ENCODE data around the gene TCEAL3.
A peak's percentile ranks its signal among the peaks of the same experiment; 100 is the strongest.
"Not testable (repeated sequence)": the region's sequence is repeated elsewhere in the genome, so short reads cannot be mapped to it uniquely, and the experiment has no call there.

TCEAL3 gene

DNA sequence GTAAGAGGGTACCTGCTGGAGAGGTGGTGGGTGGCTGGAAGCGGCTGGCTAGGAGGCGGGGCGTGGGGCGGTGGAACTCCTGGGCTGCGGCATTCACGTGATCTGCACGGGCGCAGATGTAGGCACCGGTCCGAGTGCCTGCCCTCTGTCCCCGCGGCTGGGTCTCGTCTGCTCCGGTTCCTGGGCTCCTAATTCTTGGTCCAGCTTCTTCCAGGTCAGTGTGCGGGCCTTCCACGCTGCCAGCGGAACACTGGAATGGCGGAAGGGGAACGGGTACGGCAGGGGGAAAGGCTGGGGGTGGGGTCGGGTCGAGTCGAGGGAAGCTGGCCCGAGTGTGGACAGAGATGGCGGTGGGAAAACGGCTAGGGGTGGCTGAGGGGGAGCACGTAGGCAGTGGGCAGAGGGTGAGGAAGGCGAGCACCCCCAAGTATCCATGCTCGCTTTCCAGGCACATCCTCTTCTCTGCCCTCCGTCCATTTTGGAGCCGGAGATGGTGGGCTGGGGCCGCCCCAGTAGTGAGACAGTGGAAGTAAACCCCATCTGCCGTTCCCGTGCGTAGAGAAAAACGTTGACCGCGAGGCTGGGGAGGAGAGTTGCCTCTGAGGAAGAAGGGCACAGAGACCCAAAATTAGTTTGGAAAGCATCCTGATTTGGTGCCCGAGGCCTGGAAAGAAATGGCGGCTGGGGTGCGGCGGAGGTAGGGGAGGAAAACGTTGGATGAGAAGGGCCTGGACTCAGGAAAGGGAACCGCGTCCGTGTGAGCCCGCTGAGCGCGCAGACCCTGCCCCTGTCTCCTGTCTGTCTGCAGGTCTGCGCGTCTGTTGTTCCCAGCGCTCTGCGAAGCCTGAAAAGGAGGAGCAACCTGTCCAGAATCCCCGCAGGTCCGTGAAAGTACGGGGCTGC lies 22.1 kb upstream of the TCEAL3 start, which contains the start of gene TCEAL4:
TSS of gene TCEAL4 (plus strand) at position 105 of the 903 bp plus-strand sequence. CDS start 1,161 bp downstream, outside the sequence.
- Histone ChIP-seq H3K27ac (ENCODE audit: low read depth, low read length) (no peak within 1 kb of the TSS), H4K20me1 (ENCODE audit: control insufficient read depth, insufficient read depth, low read depth, low read length) (no peaks in the 10 kb centered on the region), H3K4me3 (ENCODE audit: low read length) (peak within 1 kb of the TSS; percentile 78), H3K9me3 (ENCODE audit: control insufficient read depth, insufficient read depth, low read length) (no peaks in the 10 kb centered on the region), H3K4me1 (ENCODE audit: control insufficient read depth, low read length) (no peaks in the 10 kb centered on the region), H3F3A (ENCODE audit: control insufficient read depth, insufficient read depth) (no peaks in the 10 kb centered on the region), H3K36me3 (ENCODE audit: control insufficient read depth, low read length) (no peaks in the 10 kb centered on the region), H3K27me3 (ENCODE audit: control insufficient read depth, low read length) (no peaks in the 10 kb centered on the region), H3K4me2 (ENCODE audit: low read length) (peak within 1 kb of the TSS; percentile 61), H3K9me2 (replicated peaks; ENCODE audit: control insufficient read depth, low read length) (no peaks in the 10 kb centered on the region), H3K79me2 (ENCODE audit: control insufficient read depth, low read length) (no peaks in the 10 kb centered on the region)
- no peak for TF ChIP-seq EZH2phosphoT487 (IDR thresholded peaks at IDR 0.05; ENCODE audit: borderline replicate concordance, low read length)
- TF ChIP-seq, protein P1, sequence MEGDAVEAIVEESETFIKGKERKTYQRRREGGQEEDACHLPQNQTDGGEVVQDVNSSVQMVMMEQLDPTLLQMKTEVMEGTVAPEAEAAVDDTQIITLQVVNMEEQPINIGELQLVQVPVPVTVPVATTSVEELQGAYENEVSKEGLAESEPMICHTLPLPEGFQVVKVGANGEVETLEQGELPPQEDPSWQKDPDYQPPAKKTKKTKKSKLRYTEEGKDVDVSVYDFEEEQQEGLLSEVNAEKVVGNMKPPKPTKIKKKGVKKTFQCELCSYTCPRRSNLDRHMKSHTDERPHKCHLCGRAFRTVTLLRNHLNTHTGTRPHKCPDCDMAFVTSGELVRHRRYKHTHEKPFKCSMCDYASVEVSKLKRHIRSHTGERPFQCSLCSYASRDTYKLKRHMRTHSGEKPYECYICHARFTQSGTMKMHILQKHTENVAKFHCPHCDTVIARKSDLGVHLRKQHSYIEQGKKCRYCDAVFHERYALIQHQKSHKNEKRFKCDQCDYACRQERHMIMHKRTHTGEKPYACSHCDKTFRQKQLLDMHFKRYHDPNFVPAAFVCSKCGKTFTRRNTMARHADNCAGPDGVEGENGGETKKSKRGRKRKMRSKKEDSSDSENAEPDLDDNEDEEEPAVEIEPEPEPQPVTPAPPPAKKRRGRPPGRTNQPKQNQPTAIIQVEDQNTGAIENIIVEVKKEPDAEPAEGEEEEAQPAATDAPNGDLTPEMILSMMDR (IDR thresholded peaks at IDR 0.05; ENCODE audit: low read depth, low read length, poor library complexity, severe bottlenecking), result no peak

DNA sequence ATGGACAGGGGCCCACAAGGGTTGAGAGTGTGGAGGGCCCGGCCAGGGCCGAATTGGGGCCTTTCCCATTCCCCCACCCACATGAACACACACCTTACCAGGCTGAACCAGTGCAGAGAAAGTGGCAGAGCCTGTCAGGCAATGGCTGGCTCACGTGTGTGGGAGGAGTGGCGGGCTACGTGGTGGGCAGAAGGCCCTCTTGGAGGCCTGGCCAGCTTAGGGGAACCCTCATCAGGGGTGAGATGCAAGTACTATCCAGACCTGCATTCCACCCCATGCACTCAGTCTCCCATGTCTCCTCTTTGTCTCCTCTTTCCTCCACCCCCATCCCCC lies 21.5 kb upstream of the TCEAL3 start:
- TF ChIP-seq EZH2phosphoT487 (IDR thresholded peaks at IDR 0.05; ENCODE audit: borderline replicate concordance, low read length), result no peak
- TF ChIP-seq, protein P1 (IDR thresholded peaks at IDR 0.05; ENCODE audit: low read depth, low read length, poor library complexity, severe bottlenecking), result no peak
- H3F3A ChIP-seq (ENCODE audit: control insufficient read depth, insufficient read depth), result no peaks in the 10 kb centered on the region
- no peaks in the 10 kb centered on the region for H4K20me1 ChIP-seq (ENCODE audit: control insufficient read depth, insufficient read depth, low read depth, low read length)
- peak overlapping the region; percentile 78 for H3K4me3 ChIP-seq (ENCODE audit: low read length)
- no peaks in the 10 kb centered on the region for H3K4me1 ChIP-seq (ENCODE audit: control insufficient read depth, low read length)
- no peaks in the 10 kb centered on the region for H3K36me3 ChIP-seq (ENCODE audit: control insufficient read depth, low read length)
- H3K27me3 ChIP-seq (ENCODE audit: control insufficient read depth, low read length), result no peaks in the 10 kb centered on the region
- H3K9me3 ChIP-seq (ENCODE audit: control insufficient read depth, insufficient read depth, low read length), result no peaks in the 10 kb centered on the region
- H3K27ac ChIP-seq (ENCODE audit: low read depth, low read length), result no peak overlapping the region
- H3K4me2 ChIP-seq (ENCODE audit: low read length), result peak overlapping the region; percentile 61
- H3K79me2 ChIP-seq (ENCODE audit: control insufficient read depth, low read length), result no peaks in the 10 kb centered on the region
- no peaks in the 10 kb centered on the region for H3K9me2 ChIP-seq (replicated peaks; ENCODE audit: control insufficient read depth, low read length)

DNA sequence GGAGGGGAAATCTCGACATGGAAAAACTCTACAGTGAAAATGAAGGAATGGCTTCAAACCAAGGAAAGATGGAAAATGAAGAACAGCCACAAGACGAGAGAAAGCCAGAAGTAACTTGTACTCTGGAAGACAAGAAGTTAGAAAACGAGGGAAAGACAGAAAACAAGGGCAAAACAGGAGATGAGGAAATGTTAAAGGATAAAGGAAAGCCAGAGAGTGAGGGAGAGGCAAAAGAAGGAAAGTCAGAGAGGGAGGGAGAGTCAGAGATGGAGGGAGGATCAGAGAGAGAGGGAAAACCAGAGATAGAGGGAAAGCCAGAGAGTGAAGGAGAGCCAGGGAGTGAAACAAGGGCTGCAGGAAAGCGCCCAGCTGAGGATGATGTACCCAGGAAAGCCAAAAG lies 21.1 kb upstream of the TCEAL3 start:
- Histone ChIP-seq H3F3A (ENCODE audit: control insufficient read depth, insufficient read depth) (no peaks in the 10 kb centered on the region), H3K27ac (ENCODE audit: low read depth, low read length) (no peak overlapping the region), H3K36me3 (ENCODE audit: control insufficient read depth, low read length) (no peaks in the 10 kb centered on the region), H3K9me2 (replicated peaks; ENCODE audit: control insufficient read depth, low read length) (no peaks in the 10 kb centered on the region), H3K4me2 (ENCODE audit: low read length) (no peak overlapping the region; the same call in 1 of the 2 replicates), H3K9me3 (ENCODE audit: control insufficient read depth, insufficient read depth, low read length) (no peaks in the 10 kb centered on the region), H3K27me3 (ENCODE audit: control insufficient read depth, low read length) (no peaks in the 10 kb centered on the region), H3K4me3 (ENCODE audit: low read length) (no peak overlapping the region), H3K79me2 (ENCODE audit: control insufficient read depth, low read length) (no peaks in the 10 kb centered on the region), H3K4me1 (ENCODE audit: control insufficient read depth, low read length) (no peaks in the 10 kb centered on the region), H4K20me1 (ENCODE audit: control insufficient read depth, insufficient read depth, low read depth, low read length) (no peaks in the 10 kb centered on the region)
- no peak for TF ChIP-seq EZH2phosphoT487 (IDR thresholded peaks at IDR 0.05; ENCODE audit: borderline replicate concordance, low read length)
- TF ChIP-seq, protein P1 (IDR thresholded peaks at IDR 0.05; ENCODE audit: low read depth, low read length, poor library complexity, severe bottlenecking), result no peak

DNA sequence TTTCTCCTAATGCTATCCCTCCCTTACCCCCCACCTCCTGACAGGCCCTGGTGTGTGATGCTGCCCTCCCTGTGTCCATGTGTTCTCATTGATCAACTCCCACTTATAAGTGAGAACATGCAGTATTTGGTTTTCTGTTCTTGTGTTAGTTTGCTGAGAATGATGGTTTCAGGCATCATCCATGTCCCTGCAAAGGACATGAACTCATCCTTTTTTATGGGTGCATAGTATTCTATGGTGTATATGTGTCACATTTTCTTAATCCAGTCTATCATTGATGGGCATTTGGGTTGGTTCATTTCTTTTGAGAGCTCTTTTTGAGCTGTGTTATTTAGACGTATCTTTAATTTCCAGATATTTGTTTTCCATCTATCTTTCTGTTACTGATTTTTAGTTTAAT lies 15.5 kb upstream of the TCEAL3 start:
- not testable (repeated sequence) for H3K9me3 ChIP-seq (ENCODE audit: control insufficient read depth, insufficient read depth, low read length); H3K27me3 ChIP-seq (ENCODE audit: control insufficient read depth, low read length); H3K9me2 ChIP-seq (replicated peaks; ENCODE audit: control insufficient read depth, low read length); H4K20me1 ChIP-seq (ENCODE audit: control insufficient read depth, insufficient read depth, low read depth, low read length); H3K4me1 ChIP-seq (ENCODE audit: control insufficient read depth, low read length); H3K27ac ChIP-seq (ENCODE audit: low read depth, low read length); H3K4me2 ChIP-seq (ENCODE audit: low read length); H3K79me2 ChIP-seq (ENCODE audit: control insufficient read depth, low read length); H3K36me3 ChIP-seq (ENCODE audit: control insufficient read depth, low read length); H3K4me3 ChIP-seq (ENCODE audit: low read length); H3F3A ChIP-seq (ENCODE audit: control insufficient read depth, insufficient read depth)

DNA sequence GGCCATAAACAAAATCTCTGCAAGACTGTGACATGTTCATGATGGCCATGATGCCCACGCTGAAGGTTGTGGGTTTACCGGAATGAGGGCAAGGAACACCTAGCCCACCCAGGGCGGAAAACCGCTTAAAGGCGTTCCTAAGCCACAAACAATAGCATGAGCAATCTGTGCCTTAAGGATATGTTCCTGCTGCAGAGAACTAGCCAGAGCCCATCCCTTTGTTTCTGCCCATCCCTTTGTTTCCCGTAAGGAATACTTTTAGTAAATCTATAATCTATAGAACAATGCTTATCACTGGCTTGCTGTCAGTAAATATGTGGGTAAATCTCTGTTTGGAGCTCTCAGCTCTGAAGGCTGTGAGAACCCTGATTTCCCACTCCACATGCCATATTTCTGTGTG lies 12.6 kb upstream of the TCEAL3 start:
- not testable (repeated sequence) for H4K20me1 ChIP-seq (ENCODE audit: control insufficient read depth, insufficient read depth, low read depth, low read length); H3K79me2 ChIP-seq (ENCODE audit: control insufficient read depth, low read length)

More for the DNA sequence above, 12.6 kb upstream of the TCEAL3 start:
- not testable (repeated sequence) for H3K4me1 ChIP-seq (ENCODE audit: control insufficient read depth, low read length); H3K4me2 ChIP-seq (ENCODE audit: low read length); H3K36me3 ChIP-seq (ENCODE audit: control insufficient read depth, low read length); H3K4me3 ChIP-seq (ENCODE audit: low read length); H3K9me3 ChIP-seq (ENCODE audit: control insufficient read depth, insufficient read depth, low read length); H3K9me2 ChIP-seq (replicated peaks; ENCODE audit: control insufficient read depth, low read length); H3K27me3 ChIP-seq (ENCODE audit: control insufficient read depth, low read length); H3K27ac ChIP-seq (ENCODE audit: low read depth, low read length); H3F3A ChIP-seq (ENCODE audit: control insufficient read depth, insufficient read depth)

All from DOHH2 (cell line).